ENCODE results near the gene PCDHGA6.
"Not testable (repeated sequence)": the region's sequence is repeated elsewhere in the genome, so short reads cannot be mapped to it uniquely, and the experiment has no call there.

The PCDHGA6 gene

DNA sequence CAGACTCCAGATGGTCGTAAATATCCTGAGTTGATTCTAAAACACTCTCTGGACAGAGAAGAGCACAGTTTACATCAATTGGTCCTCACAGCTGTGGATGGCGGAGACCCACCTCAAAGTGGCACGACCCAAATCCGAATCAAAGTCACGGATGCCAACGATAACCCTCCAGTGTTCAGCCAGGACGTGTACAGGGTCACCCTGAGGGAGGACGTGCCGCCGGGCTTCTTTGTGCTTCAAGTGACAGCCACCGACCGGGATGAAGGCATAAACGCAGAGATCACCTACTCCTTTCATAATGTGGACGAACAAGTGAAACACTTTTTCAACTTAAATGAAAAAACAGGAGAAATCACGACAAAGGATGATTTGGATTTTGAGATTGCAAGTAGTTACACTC, 13.0 kb upstream of the PCDHGA6 start:
- no peak for DNase-seq (ENCODE audit: low spot score)

DNA sequence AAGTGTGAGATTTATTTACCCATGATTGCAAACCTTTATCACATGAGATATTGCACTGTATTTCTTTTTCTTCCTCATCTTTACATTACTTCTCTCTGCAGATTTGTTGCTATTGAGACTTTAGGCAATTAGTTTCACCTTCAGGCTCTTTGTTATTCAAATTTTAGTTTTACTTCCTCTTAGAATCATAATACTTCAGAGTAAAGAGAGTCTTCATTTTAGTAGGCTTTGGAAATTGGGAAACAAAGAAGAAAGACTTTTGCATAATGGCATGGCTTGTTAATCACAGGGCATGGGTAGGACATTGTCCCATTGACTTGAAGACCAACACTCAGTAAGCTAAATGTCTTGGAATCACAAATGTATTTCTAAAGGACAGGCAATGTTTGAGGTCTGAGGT, 11.0 kb upstream of the PCDHGA6 start:
- peak; percentile 27 for DNase-seq (ENCODE audit: low spot score)

GRCh38 chr5:141363952-141364660, 9.6 kb upstream of the PCDHGA6 start, which contains the start of gene PCDHGA5:
Gene PCDHGA5 (plus strand): TSS chr5:141364162. CDS start chr5:141364331, 169 bp downstream.
- no peak for DNase-seq (ENCODE audit: low spot score)

GRCh38 chr5:141366016-141366896, 7.4 kb upstream of the PCDHGA6 start:
- DNase-seq (ENCODE audit: low spot score) = no peak

DNA sequence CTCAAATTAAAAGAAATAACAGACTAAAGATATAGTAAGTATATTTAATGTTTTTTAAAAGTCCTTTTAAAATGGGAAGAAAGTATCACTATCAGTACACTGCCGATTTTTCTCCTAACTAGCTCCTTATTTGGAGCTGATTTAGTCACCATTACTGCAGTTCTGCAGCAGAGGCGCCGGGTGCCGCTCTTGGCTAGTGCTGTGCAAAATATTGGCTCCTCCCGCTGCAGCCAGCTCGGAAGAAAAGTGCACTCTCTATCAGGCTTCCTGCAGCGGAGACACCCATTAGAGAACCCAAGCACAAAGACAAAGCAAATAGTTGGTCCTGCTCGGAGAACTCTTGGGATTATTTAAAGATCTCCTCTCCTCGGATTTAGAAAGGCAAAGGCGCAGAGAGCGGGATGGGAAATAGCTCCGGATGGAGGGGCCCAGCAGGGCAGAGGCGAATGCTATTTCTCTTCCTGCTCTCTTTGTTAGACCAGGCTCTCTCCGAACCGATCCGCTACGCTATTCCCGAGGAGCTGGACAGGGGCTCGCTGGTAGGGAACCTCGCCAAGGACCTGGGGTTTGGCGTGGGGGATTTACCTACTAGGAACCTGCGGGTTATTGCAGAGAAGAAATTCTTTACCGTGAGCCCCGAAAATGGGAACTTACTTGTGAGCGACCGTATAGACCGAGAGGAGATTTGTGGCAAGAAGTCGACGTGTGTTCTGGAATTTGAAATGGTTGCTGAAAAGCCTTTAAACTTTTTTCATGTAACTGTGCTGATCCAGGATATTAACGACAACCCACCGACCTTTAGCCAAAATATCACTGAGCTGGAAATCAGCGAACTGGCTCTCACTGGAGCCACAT, 3.5 kb upstream of the PCDHGA6 start, which contains the start of gene PCDHGB3:
Gene PCDHGB3, plus strand, starts transcription at position 249 of the 855 bp plus-strand sequence. Its CDS starts 153 bp downstream, at position 402.
- DNase-seq (ENCODE audit: low spot score) = peak; percentile 63

DNA sequence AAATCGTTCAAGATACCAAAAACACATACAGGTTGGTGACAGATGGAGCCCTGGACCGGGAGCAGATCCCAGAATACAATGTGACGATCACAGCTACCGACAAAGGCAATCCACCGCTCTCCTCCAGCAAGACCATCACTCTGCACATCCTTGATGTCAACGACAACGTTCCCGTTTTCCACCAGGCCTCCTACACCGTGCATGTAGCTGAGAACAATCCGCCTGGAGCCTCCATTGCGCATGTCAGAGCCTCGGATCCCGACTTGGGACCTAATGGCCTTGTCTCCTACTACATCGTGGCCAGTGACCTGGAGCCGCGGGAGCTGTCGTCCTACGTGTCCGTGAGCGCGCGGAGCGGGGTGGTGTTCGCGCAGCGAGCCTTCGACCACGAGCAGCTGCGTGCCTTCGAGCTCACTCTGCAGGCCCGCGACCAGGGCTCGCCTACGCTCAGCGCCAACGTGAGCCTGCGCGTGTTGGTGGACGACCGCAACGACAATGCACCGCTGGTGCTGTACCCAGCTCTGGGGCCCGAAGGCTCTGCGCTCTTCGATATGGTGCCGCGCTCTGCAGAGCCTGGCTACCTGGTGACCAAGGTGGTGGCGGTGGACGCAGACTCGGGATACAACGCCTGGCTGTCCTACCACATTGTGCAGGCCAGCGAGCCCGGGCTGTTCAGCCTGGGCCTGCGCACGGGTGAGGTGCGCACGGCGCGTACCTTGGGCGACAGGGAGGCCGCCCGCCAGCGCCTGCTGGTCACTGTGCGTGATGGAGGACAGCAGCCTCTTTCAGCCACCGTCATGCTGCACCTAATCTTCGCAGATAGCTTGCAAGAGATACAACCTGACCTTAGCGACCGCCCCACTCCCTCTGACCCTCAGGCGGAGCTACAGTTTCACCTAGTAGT, 1.9 kb upstream of the PCDHGA6 start:
- DNase-seq (ENCODE audit: low spot score) = no peak

GRCh38 chr5:141374627-141375026, 936 bp downstream of the PCDHGA6 start:
- DNase-seq (ENCODE audit: low spot score) = no peak

DNA sequence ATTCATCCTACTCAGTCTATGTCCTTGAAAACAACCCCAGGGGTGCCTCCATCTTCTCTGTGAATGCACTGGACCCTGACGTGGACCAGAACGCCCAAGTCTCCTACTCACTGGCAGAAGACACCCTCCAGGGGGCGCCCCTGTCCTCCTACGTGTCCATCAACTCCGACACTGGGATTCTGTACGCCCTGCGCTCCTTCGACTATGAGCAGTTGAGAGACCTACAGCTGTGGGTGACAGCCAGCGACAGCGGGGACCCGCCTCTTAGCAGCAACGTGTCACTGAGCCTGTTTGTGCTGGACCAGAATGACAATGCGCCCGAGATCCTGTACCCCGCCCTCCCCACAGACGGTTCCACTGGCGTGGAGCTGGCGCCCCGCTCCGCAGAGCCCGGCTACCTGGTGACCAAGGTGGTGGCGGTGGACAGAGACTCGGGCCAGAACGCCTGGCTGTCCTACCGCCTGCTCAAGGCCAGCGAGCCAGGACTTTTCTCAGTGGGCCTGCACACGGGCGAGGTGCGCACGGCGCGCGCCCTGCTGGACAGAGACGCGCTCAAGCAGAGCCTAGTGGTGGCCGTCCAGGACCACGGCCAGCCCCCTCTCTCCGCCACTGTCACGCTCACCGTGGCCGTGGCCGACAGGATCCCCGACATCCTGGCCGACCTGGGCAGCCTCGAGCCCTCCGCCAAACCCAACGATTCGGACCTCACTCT, 1.9 kb downstream of the PCDHGA6 start:
- not testable (repeated sequence) for DNase-seq (ENCODE audit: low spot score)

GRCh38 chr5:141382469-141383294, 9.0 kb downstream of the PCDHGA6 start, which contains the start of gene PCDHGA7:
Gene PCDHGA7 (plus strand): TSS chr5:141382742. CDS start chr5:141382900, 158 bp downstream.
- DNase-seq (ENCODE audit: low spot score) = peak; percentile 24

GRCh38 chr5:141383345-141383744, 9.7 kb downstream of the PCDHGA6 start:
- DNase-seq (ENCODE audit: low spot score) = no peak

DNA sequence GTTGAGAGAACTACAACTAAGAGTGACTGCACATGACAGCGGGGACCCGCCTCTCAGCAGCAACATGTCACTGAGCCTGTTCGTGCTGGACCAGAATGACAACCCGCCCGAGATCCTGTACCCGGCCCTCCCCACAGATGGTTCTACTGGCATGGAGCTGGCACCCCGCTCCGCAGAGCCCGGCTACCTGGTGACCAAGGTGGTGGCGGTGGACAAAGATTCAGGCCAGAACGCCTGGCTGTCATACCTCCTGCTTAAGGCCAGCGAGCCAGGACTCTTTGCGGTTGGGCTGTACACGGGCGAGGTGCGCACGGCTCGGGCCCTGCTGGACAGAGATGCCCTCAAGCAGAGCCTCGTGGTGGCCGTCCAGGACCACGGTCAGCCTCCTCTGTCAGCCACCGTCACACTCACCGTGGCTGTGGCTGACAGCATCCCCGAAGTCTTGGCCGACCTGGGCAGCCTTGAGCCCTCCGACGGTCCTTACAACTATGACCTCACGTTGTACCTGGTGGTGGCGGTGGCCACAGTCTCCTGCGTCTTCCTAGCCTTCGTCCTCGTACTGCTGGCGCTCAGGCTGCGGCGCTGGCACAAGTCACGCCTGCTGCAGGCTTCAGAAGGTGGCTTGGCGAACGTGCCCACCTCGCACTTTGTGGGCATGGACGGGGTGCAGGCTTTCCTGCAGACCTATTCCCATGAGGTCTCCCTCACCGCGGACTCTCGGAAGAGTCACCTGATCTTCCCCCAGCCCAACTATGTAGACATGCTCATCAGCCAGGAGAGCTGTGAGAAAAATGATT, 11.0 kb downstream of the PCDHGA6 start:
- DNase-seq (ENCODE audit: low spot score) = no peak

GRCh38 chr5:141387557-141388311, 14.0 kb downstream of the PCDHGA6 start, which contains the start of gene PCDHGB4:
Gene PCDHGB4 (plus strand): TSS chr5:141387698. CDS start chr5:141387885, 187 bp downstream.
- not testable (repeated sequence) for DNase-seq (ENCODE audit: low spot score)

- DNase-seq (ENCODE audit: low spot score) = no peak
Measured at GRCh38 chr5:141388661-141389060, 15.0 kb downstream of the PCDHGA6 start.

- DNase-seq (ENCODE audit: low spot score) = no peak
Measured at GRCh38 chr5:141389153-141390042, 15.7 kb downstream of the PCDHGA6 start.

- peak; percentile 35 for DNase-seq (ENCODE audit: low spot score)
Measured at GRCh38 chr5:141392429-141393198, 18.9 kb downstream of the PCDHGA6 start, which contains the start of gene PCDHGA8. Gene PCDHGA8 (plus strand): TSS chr5:141392633. CDS start chr5:141392814, 181 bp downstream.

DNA sequence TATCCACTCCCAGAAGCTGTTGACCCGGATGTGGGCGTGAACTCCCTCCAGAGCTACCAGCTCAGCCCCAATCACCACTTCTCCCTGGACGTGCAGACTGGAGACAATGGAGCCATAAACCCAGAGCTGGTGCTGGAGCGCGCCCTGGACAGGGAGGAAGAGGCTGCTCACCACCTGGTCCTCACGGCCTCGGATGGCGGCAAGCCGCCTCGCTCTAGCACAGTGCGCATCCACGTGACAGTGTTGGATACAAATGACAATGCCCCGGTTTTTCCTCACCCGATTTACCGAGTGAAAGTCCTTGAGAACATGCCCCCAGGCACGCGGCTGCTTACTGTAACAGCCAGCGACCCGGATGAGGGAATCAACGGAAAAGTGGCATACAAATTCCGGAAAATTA, 19.6 kb downstream of the PCDHGA6 start:
- DNase-seq (ENCODE audit: low spot score) = no peak
